Natural killer cell (primary cell): ENCODE results near the gene TEX11. TPM values are rescaled to one million over a fixed set of nuclear protein-coding genes. Genes with fewer than 3 reads are reported as not detected.
"Not testable (repeated sequence)": the region's sequence is repeated elsewhere in the genome, so short reads cannot be mapped to it uniquely, and the experiment has no call there.

ENCODE experiments used
- ATAC-seq, 3 donors: fragments of 150-1000 bp in 2 of 3; fragments of 200-7000 bp in 1 of 3; cut with Tn5 transposase; 1 replicate in 1 of 3; 2 replicates in 2 of 3; pipeline ENCODE4 v1.10.0; 2021; ENCODE audit warnings: mild to moderate bottlenecking in 2 of 3, moderate library complexity in 2 of 3
- DNase-seq, 2 donors: peaks; one replicate each; pipeline versions ENCODE4 v3.0.0 to v3.0.0-alpha.2; 2013 to 2021; ENCODE audit warnings: mixed read lengths in 1 of 2
- H3K27ac ChIP-seq: one replicate; pipeline ENCODE4 v1.5.1; 2013; ENCODE audit warnings: mild to moderate bottlenecking, low read length
- H3K27me3 ChIP-seq: one replicate; pipeline ENCODE4 v1.6.1; 2013; ENCODE audit warnings: low read length; ENCODE audit not compliant: control insufficient read depth, insufficient read depth
- H3K36me3 ChIP-seq: one replicate; pipeline ENCODE4 v1.6.1; 2013; ENCODE audit warnings: low read length; ENCODE audit not compliant: control insufficient read depth, insufficient read depth
- H3K4me1 ChIP-seq: one replicate; pipeline ENCODE4 v1.6.1; 2013; ENCODE audit warnings: low read length; ENCODE audit not compliant: control insufficient read depth, insufficient read depth
- H3K4me3 ChIP-seq: one replicate; pipeline ENCODE4 v1.5.1; 2013; ENCODE audit warnings: low read length
- H3K9me3 ChIP-seq: one replicate; pipeline ENCODE4 v1.6.1; 2013; ENCODE audit warnings: low read length; ENCODE audit not compliant: control insufficient read depth, insufficient read depth
- H3K27ac Mint-ChIP-seq, 2 donors: one replicate each; pipeline ENCODE4 v1.8.0; 2022; ENCODE audit warnings: mild to moderate bottlenecking in 2 of 2, mixed read lengths in 2 of 2, moderate library complexity in 1 of 2
- H3K27me3 Mint-ChIP-seq, 2 donors: one replicate each; pipeline ENCODE4 v1.8.0; 2022; ENCODE audit warnings: low read depth in 2 of 2, mixed read lengths in 2 of 2
- H3K36me3 Mint-ChIP-seq: one replicate; pipeline ENCODE4 v1.8.0; 2022; ENCODE audit warnings: mixed read lengths
- H3K4me1 Mint-ChIP-seq, 2 donors: one replicate each; pipeline ENCODE4 v1.8.0; 2022; ENCODE audit warnings: mixed read lengths in 2 of 2
- H3K4me3 Mint-ChIP-seq: one replicate; pipeline ENCODE4 v1.8.0; 2022; ENCODE audit warnings: mild to moderate bottlenecking, moderate library complexity, mixed read lengths
- H3K9me3 Mint-ChIP-seq, 2 donors: one replicate each; pipeline ENCODE4 v1.8.0; 2022; ENCODE audit warnings: mixed read lengths in 2 of 2
- CTCF ChIP-seq: fragments of 200-600 bp; IDR thresholded peaks from one replicate; pipeline ENCODE4 v1.8.0; 2022; ENCODE audit warnings: antibody characterized with exemption
- WGBS: methylation state at CpG from one replicate; pipeline ENCODE4 v1.1.7; 2013; ENCODE audit warnings: missing lambda C conversion rate; ENCODE audit not compliant: insufficient coverage; 5-methylcytosine and 5-hydroxymethylcytosine counted together
- intact Hi-C: fragments of 100-400 bp; cut with micrococcal nuclease; formaldehyde crosslinking; loops from one replicate; pipeline ENCODE4 v1.14.2; 2022
- total RNA-seq, 4 donors: library from RNA; stranded (reverse); fragments of 120-200 nt in 1 of 4; gene quantifications; one replicate each; pipeline versions ENCODE4 v1.2.3 to v1.2.4, GENCODE V29; 2013 to 2022

The TEX11 gene
- total RNA-seq, 3 donors from 2014 or later (not counting 1 experiment from before 2014, with no cell fraction given), result not detected

GRCh38 chrX:70694339-70695122 lies 214.0 kb downstream of the TEX11 start:
- intact Hi-C loops, result no loop called here
- H3K4me3 Mint-ChIP-seq, result no peak overlapping the region
- TF ChIP-seq CTCF, result no peak
- H3K27me3 Mint-ChIP-seq, result peaks cover 0 to 20% of the 10 kb centered on the region in 2 donors
- no peak overlapping the region for H3K27ac ChIP-seq
- no peaks in the 10 kb centered on the region for H3K4me1 Mint-ChIP-seq
- H3K9me3 Mint-ChIP-seq, result no peaks in the 10 kb centered on the region
- no peaks in the 10 kb centered on the region for H3K36me3 Mint-ChIP-seq
- no peaks in the 10 kb centered on the region for H3K36me3 ChIP-seq
- no peak overlapping the region for H3K27ac Mint-ChIP-seq
- DNase-seq, result no peak
- WGBS, result 85% methylated on average over 2 of the region's 3 CpGs
- H3K4me3 ChIP-seq, result no peak overlapping the region
- H3K9me3 ChIP-seq, result no peaks in the 10 kb centered on the region
- H3K4me1 ChIP-seq, result no peaks in the 10 kb centered on the region
- ATAC-seq, result no peak
- H3K27me3 ChIP-seq, result no peaks in the 10 kb centered on the region

- DNase-seq, H3K36me3 ChIP-seq, H3K4me1 Mint-ChIP-seq, H3K9me3 ChIP-seq, H3K27ac Mint-ChIP-seq, H3K27me3 ChIP-seq, intact Hi-C loops, H3K36me3 Mint-ChIP-seq, H3K9me3 Mint-ChIP-seq, H3K4me1 ChIP-seq, H3K27ac ChIP-seq, H3K4me3 Mint-ChIP-seq, H3K4me3 ChIP-seq, ATAC-seq: not testable (repeated sequence)
- H3K27me3 Mint-ChIP-seq, result peaks cover 6 to 18% of the 10 kb centered on the region in 2 donors
- WGBS, result 97% methylated on average over 21 of the region's 33 CpGs
Observed at GRCh38 chrX:70679455-70679854, 229.1 kb downstream of the TEX11 start.

GRCh38 chrX:70675284-70675683 lies 233.2 kb downstream of the TEX11 start:
- DNase-seq, result no peak
- Mint-ChIP-seq H3K9me3 (no peaks in the 10 kb centered on the region), H3K27me3 (peaks cover 9 to 16% of the 10 kb centered on the region in 2 donors), H3K4me1 (no peaks in the 10 kb centered on the region), H3K27ac (no peak overlapping the region), H3K36me3 (no peaks in the 10 kb centered on the region), H3K4me3 (no peak overlapping the region)
- no peaks in the 10 kb centered on the region for H3K27me3 ChIP-seq
- H3K4me3 ChIP-seq, result no peak overlapping the region
- H3K4me1 ChIP-seq, result no peaks in the 10 kb centered on the region
- intact Hi-C loops, result no loop called here
- no peak overlapping the region for H3K27ac ChIP-seq
- H3K36me3 ChIP-seq, result no peaks in the 10 kb centered on the region
- no peaks in the 10 kb centered on the region for H3K9me3 ChIP-seq
- no peak for TF ChIP-seq CTCF
- no peak for ATAC-seq
- WGBS, result 70% methylated on average over 2 of the region's 2 CpGs

- no peak overlapping the region for H3K27ac Mint-ChIP-seq
- H3K9me3 ChIP-seq, result no peaks in the 10 kb centered on the region
- no peak overlapping the region for H3K4me3 Mint-ChIP-seq
- no peaks in the 10 kb centered on the region for H3K36me3 Mint-ChIP-seq
- H3K27me3 Mint-ChIP-seq, result peaks cover 9 to 16% of the 10 kb centered on the region in 2 donors
- H3K27ac ChIP-seq, result no peak overlapping the region
- no peaks in the 10 kb centered on the region for H3K36me3 ChIP-seq
- no peaks in the 10 kb centered on the region for H3K9me3 Mint-ChIP-seq
- no peaks in the 10 kb centered on the region for H3K27me3 ChIP-seq
- WGBS, result 50% methylated on average over 1 of the region's 3 CpGs
- DNase-seq (no peak), ATAC-seq (no peak)
- no peak for TF ChIP-seq CTCF
- no peaks in the 10 kb centered on the region for H3K4me1 ChIP-seq
- H3K4me1 Mint-ChIP-seq, result no peaks in the 10 kb centered on the region
- intact Hi-C loops, result no loop called here
- H3K4me3 ChIP-seq, result no peak overlapping the region
Observed at GRCh38 chrX:70672326-70672725, 236.2 kb downstream of the TEX11 start.
